Anterior cingulate cortex (tissue), 58 donors: Measurements from ENCODE around the gene DBH.
A peak's percentile ranks its signal among the peaks of the same experiment; 100 is the strongest.

Experiments
- DNase-seq, 58 donors: peaks; one replicate each; lab custom pipeline; 2025; lab: John Stamatoyannopoulos, UW

Gene DBH

GRCh38 chr9:133603135-133603927 is 32.8 kb upstream of the DBH start:
- DNase-seq: no peak

GRCh38 chr9:133604214-133604613 is 31.9 kb upstream of the DBH start:
- DNase-seq: no peak

- DNase-seq: no peak
Observed at GRCh38 chr9:133604856-133605255, 31.3 kb upstream of the DBH start.

GRCh38 chr9:133605446-133605845 is 30.7 kb upstream of the DBH start:
- no peak for DNase-seq

GRCh38 chr9:133605856-133606707 is 30.1 kb upstream of the DBH start:
- DNase-seq: no peak

GRCh38 chr9:133606708-133607025 is 29.5 kb upstream of the DBH start:
- no peak for DNase-seq

GRCh38 chr9:133607381-133607780 is 28.8 kb upstream of the DBH start:
- no peak for DNase-seq

- no peak for DNase-seq
Observed at GRCh38 chr9:133607976-133608375, 28.2 kb upstream of the DBH start.

- no peak for DNase-seq
Observed at GRCh38 chr9:133608382-133608781, 27.8 kb upstream of the DBH start.

GRCh38 chr9:133608889-133609288 is 27.3 kb upstream of the DBH start:
- DNase-seq: no peak

- DNase-seq: peak in 37 of 58 donors; percentile 12 to 64 (median 36)
Observed at GRCh38 chr9:133609311-133610098, 26.7 kb upstream of the DBH start, which contains the start of gene FAM163B. TSS of gene FAM163B (minus strand) at chr9:133609389. CDS start at chr9:133580223, 29,166 bp downstream.

- DNase-seq: no peak
Observed at GRCh38 chr9:133610845-133611244, 25.3 kb upstream of the DBH start.

- peak in 16 of 58 donors; percentile 13 to 68 (median 41) for DNase-seq
Observed at GRCh38 chr9:133612051-133612450, 24.1 kb upstream of the DBH start.

- DNase-seq: no peak
Observed at GRCh38 chr9:133612816-133613215, 23.3 kb upstream of the DBH start.

GRCh38 chr9:133613432-133613831 is 22.7 kb upstream of the DBH start:
- DNase-seq: no peak

- no peak for DNase-seq
Observed at GRCh38 chr9:133614056-133614455, 22.1 kb upstream of the DBH start.

GRCh38 chr9:133614678-133615077 is 21.5 kb upstream of the DBH start:
- DNase-seq: no peak

- DNase-seq: no peak
Observed at GRCh38 chr9:133615186-133615585, 21.0 kb upstream of the DBH start.

GRCh38 chr9:133615606-133616188 is 20.5 kb upstream of the DBH start:
- DNase-seq: no peak

GRCh38 chr9:133616643-133617405 is 19.3 kb upstream of the DBH start:
- no peak for DNase-seq
